ENCODE data around the gene FGD5. TPM values are rescaled to one million over a fixed set of nuclear protein-coding genes. Genes with fewer than 3 reads are reported as not detected.

FGD5 gene
- total RNA-seq, 1 donor = 0.18 TPM

DNA sequence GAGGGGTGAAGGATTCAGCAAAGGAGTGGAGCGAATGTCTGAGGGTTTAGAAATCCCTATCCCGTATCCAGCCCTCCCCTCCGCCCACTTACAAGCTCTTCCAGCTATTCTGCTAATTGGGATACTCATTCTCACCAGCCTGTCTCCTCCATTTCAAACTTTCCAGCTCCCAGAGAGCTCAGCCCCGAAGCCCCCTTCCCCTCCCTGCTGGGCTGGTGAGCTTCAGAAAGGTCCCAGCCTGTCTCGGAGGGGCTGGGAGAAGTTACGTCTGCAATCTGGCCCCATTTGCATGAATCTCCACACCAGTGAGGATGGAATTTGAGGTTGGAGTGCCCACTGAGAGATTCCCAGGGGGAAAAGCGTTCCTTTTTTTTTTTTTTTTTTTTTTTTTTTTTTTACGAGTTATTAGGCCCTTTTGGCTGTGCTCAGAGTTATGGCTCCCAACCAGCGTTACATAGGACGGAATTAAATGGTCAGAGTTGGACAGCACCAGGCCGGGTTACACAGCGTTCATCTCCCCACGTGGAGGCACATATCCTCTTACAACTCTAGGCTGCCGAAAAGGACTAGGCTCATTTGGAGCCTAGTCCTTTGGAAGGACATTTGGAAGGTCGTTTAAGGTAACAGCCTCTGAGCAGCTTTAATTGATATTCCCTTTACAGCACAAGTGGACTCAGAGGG is 34.6 kb downstream of the FGD5 start:
- TF ChIP-seq, protein P1, sequence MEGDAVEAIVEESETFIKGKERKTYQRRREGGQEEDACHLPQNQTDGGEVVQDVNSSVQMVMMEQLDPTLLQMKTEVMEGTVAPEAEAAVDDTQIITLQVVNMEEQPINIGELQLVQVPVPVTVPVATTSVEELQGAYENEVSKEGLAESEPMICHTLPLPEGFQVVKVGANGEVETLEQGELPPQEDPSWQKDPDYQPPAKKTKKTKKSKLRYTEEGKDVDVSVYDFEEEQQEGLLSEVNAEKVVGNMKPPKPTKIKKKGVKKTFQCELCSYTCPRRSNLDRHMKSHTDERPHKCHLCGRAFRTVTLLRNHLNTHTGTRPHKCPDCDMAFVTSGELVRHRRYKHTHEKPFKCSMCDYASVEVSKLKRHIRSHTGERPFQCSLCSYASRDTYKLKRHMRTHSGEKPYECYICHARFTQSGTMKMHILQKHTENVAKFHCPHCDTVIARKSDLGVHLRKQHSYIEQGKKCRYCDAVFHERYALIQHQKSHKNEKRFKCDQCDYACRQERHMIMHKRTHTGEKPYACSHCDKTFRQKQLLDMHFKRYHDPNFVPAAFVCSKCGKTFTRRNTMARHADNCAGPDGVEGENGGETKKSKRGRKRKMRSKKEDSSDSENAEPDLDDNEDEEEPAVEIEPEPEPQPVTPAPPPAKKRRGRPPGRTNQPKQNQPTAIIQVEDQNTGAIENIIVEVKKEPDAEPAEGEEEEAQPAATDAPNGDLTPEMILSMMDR (IDR thresholded peaks at IDR 0.05; ENCODE audit: insufficient read depth, low read length) = no peak
- DNase-seq (ENCODE audit: low read depth) = no peak

DNA sequence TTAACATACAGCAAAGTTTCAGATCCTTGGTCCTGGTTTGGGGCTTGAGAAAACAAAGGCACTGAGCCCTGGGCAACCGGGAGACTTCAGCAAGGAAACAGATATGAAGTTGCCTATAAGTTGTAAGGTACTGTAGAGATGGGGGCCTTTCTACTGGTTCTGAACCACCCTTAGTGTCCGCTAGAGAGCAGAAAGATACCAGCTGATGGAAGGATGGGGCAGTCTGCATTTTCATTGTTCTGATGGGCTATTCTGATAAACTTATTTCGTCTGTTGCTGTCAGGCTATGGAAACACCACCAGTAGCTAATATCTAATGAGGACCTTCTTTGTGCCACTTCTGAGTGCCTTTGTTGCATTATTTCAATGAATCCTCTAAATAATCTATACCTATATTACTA is 38.7 kb downstream of the FGD5 start:
- DNase-seq (ENCODE audit: low read depth) = no peak
- no peak overlapping the region for H3K4me3 ChIP-seq (ENCODE audit: low read depth, low read length)
- TF ChIP-seq, protein P1 (IDR thresholded peaks at IDR 0.05; ENCODE audit: insufficient read depth, low read length) = no peak

More for the DNA sequence above, 34.6 kb downstream of the FGD5 start:
- no peak overlapping the region for H3K4me3 ChIP-seq (ENCODE audit: low read depth, low read length)

DNA sequence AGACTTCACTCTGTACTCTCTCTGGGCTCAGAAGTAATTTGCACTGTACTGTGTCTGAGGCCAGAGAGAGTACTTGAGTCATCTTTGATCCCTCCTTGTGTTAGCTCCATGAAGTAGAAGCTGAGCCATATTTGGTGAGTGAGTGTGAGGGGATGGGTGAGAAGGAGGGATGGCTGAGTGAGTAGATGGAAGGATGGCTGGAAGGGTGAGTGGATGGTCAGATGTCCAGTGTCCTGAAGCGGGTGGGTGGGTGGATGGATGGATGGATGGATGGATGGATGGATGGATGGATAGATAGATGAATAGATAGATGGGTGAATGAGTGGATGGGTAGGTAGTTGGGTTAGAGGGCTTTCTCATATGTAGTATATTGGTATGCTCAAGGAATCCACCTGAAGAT is 39.3 kb downstream of the FGD5 start:
- no peak for DNase-seq (ENCODE audit: low read depth)
- H3K4me3 ChIP-seq (ENCODE audit: low read depth, low read length) = no peak overlapping the region
- TF ChIP-seq, protein P1 (IDR thresholded peaks at IDR 0.05; ENCODE audit: insufficient read depth, low read length) = no peak

DNA sequence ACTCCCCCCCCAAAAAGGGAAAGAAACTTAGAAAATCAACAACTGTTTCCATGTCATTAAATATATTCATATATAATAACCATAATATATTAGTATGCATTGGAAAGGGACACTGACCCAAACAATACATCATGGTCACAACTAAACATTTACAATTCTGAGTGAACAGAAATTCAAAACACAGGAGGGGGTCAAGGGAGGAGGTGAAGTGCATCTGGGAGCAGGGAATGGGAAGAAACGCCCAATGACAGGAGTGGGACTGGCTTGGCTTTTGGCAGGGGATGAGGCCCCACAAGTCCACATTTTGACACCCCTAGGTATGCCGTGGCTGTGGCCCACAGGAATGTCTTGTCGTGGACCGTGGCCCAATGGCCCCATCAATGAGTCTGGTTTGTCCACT is 41.1 kb downstream of the FGD5 start:
- no peak overlapping the region for H3K4me3 ChIP-seq (ENCODE audit: low read depth, low read length)
- DNase-seq (ENCODE audit: low read depth) = no peak
- TF ChIP-seq, protein P1 (IDR thresholded peaks at IDR 0.05; ENCODE audit: insufficient read depth, low read length) = no peak

DNA sequence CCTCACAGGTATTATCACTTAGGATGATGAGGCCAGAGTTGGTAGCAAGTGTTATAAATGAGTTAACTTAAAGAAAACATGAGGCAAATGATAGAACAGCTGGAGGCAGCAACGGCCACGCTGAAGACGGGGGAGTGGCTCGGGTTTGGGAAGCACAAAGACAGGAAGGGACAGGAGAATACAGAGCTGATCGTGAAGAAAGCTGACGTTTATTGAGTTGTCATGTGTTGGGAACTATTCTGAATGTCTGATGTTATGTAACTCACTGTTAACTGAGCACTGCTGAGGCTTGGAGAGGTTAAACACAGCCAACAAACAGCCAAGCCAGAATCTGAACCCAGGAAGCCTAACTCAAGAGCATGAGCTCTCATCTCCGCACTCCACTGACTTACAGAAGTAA is 42.3 kb downstream of the FGD5 start:
- no peak overlapping the region for H3K4me3 ChIP-seq (ENCODE audit: low read depth, low read length)
- DNase-seq (ENCODE audit: low read depth) = no peak
- TF ChIP-seq, protein P1 (IDR thresholded peaks at IDR 0.05; ENCODE audit: insufficient read depth, low read length) = no peak

DNA sequence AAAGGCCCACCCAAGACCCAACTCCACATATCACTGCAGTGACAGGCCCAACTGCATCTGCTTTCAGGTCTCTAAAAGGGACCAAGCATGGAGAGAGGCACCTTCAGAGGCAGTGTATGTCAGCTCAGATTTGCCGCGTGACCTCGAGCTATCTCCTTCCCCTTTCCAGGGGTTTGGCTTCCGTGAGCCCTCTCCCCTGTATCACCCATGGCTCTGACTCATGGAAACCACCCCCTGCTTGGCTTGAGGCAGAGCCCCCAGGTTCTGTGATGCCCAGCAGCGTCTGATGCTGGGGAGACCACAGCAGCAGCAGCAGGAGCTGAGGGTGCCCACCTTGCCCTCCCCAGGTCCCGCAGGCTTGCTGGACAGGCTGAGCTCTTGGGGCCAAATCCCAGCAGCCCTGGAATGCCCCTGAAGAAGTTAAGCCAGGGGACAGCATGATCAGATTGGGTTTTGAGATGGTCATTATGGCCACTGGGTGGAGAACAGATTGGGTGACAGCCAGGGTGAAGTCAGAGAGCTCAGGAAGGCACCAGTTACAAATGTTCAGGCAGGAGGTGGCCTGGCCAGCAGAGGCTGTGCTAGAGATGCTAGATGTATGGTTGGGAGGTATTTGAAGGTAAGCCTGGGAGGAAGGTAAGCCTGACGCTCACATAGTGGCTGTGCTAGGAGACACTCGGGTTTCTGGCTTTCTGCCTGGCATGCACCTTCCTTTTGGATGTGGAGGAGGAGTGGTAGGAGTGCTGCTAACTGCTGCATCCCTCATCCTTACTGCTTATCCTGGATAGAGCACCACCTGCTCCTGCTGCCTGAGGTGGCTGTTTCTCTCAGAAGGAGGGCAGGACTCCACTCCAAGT is 42.9 kb downstream of the FGD5 start:
- no peak overlapping the region for H3K4me3 ChIP-seq (ENCODE audit: low read depth, low read length)
- TF ChIP-seq, protein P1 (IDR thresholded peaks at IDR 0.05; ENCODE audit: insufficient read depth, low read length) = no peak
- no peak for DNase-seq (ENCODE audit: low read depth)

Data from fibroblast of the aortic adventitia (primary cell).